Stimulated activated CD4-positive, alpha-beta T cell treated with anti-CD3 and anti-CD28 coated beads, Interleukin-15, amount 100 ng/mL, for 48 hours (primary cell): ENCODE data around the gene PBRM1.

ENCODE experiments used
- DNase-seq, 2 donors: peaks; one replicate each; pipeline ENCODE4 v3.0.0-alpha.2; 2020; ENCODE audit warnings: low read depth in 2 of 2

The PBRM1 gene

GRCh38 chr3:52524752-52525679, 160.7 kb downstream of the PBRM1 start:
- no peak for DNase-seq

DNA sequence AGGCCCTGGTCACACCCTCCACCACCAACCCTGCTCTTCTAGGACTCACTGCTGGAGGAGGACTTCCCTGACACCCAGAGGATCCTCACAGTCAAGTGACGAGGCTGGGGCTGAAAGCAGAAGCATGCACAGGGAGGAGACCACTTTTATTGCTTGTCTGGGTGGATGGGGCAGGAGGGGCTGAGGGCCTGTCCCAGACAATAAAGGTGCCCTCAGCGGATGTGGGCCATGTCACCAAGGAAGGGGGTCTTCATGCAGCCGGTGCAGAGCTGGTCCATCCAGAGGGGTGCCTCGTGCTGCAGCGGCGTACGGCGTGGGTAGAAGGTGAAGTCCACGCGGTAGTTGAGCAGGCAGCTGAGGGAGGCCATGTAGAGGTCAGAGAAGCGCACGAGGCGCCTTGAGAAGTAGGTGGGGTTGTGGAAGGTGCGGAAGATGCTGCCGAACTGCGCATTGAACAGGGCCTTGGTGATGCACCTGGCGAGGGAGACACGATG, 161.4 kb downstream of the PBRM1 start:
- DNase-seq: no peak

DNA sequence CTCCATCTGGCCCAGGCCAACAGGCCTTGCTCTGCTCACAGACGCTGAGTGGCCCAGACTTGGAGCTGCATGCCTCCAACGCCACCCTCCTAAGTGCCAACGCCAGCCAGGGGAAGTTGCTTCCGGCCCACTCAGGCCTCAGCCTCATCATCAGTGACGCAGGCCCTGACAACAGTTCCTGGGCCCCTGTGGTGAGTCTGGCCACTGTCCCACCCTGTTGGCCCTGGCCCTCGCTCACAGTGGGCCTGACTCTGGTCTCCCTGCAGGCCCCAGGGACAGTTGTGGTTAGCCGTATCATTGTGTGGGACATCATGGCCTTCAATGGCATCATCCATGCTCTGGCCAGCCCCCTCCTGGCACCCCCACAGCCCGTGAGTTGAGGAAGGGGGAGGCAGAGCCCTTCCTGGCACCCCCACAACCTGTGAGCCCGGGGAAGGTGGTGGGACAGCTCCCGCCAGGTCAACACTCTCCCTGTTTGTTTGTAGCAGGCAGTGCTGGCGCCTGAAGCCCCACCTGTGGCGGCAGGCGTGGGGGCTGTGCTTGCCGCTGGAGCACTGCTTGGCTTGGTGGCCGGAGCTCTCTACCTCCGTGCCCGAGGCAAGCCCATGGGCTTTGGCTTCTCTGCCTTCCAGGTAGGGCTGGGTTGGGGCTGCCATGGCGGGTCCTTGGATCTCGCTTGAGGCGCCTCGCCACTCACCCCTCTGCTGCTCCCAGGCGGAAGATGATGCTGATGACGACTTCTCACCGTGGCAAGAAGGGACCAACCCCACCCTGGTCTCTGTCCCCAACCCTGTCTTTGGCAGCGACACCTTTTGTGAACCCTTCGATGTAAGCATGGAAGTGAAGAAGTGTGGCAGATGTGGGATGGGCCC, 162.1 kb downstream of the PBRM1 start:
- DNase-seq: no peak

GRCh38 chr3:52522651-52523251, 163.0 kb downstream of the PBRM1 start:
- no peak for DNase-seq

- DNase-seq: no peak
These were observed 163.6 kb downstream of the PBRM1 start for GRCh38 chr3:52521881-52522650.

DNA sequence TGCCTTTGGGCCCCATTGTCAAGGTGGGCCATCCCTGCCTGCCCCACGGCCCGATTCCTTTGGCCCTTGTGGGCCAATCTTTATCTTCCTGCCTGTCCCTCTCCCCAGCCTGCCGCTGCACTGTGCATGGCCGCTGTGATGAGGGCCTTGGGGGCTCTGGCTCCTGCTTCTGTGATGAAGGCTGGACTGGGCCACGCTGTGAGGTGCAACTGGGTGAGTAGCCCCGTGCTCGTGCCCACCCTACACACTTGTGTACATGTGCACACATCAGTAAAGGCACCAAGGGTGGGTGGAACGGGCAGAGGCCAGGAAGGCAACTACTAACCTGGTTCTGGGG, 164.3 kb downstream of the PBRM1 start:
- no peak for DNase-seq

- no peak for DNase-seq
These were observed 164.8 kb downstream of the PBRM1 start for GRCh38 chr3:52520716-52521487.

GRCh38 chr3:52520141-52520667, 165.5 kb downstream of the PBRM1 start:
- no peak for DNase-seq

GRCh38 chr3:52519445-52520140, 166.1 kb downstream of the PBRM1 start:
- no peak for DNase-seq

DNA sequence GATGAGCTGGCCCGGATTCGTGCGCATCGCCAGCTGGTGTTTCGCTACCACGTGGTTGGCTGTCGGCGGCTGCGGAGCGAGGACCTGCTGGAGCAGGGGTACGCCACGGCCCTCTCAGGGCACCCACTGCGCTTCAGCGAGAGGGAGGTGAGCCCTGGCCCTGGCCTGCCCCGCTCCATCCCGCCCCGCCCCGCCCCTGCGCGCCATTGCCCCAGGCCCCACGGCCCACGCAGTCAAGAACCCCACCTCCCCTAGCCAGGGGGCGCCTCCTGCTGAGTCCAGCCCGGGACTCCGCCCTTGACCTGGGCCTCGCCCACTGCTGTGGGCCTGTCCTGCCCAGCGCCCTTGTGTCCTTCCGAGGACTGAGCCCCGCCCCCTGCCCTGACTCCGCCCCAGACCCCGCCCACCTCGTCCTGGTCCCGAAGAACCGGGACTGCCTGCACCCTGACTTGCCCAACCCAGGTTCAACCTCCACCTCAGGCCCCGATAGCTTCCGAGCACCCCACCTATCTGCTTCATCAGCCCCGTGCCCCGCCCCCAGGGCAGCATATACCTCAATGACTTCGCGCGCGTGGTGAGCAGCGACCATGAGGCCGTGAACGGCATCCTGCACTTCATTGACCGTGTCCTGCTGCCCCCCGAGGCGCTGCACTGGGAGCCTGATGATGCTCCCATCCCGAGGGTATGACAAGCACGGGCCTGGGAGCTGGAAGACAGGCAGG, 166.8 kb downstream of the PBRM1 start:
- DNase-seq: no peak

DNA sequence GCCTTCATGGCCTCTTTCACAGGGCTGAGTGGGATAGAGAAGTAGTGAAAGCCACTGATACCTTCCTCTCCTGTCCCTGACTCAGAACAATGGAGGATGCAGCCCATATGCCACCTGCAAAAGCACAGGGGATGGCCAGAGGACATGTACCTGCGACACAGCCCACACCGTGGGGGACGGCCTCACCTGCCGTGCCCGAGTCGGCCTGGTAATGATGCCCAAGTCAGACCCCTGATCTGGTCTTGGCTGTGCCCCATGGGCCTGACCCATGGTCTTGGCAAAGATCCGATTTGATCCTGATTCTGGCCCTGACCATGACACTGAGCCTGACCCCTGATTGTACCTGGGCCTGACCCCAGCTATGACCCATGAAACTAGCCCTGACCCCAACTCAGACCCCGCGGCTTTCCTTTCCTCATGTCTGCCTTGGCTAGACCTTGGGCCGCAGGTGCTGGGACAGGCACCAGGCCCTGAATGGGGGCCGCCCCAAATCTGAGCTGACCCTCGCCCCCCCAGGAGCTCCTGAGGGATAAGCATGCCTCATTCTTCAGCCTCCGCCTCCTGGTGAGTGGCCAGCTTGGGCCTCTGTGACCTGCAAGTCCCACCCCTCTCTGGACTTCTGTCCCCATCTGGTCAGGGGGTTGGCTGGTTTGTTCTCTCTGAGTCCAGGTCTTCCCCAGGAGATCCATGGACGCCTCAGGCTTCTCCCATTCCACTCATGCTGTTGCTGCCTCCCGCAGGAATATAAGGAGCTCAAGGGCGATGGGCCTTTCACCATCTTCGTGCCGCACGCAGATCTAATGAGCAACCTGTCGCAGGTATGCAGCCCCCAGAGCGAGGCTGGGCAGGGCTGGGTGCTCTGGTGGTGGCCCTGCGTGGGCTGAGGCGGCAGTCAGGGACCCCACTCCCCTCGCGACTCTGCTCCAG, 167.7 kb downstream of the PBRM1 start:
- no peak for DNase-seq

DNA sequence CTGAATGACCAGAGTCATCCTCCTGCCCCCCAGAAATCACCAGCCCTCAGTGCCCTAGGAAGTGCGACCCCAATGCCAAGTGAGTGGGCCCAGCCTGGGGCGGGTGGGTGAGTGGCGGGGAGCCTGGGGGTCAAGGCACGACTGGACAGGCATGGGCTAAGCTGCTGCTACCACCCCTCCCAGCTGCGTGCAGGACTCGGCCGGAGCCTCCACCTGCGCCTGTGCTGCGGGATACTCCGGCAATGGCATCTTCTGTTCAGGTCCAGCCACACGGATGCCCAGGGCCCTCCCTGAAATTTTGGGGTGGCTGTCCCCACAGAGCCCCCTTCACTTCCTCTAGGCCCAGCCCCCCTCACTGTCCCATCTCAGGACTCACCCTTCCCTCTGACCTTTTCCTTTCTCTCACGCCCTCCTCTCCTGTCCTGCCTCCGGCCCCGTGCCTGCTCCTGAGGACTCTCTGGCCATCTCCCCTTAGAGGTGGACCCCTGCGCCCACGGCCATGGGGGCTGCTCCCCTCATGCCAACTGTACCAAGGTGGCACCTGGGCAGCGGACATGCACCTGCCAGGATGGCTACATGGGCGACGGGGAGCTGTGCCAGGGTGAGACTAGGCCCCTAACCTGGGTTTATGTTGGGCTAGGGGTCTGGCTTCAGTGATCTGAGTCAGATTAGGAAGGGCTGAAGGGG, 169.1 kb downstream of the PBRM1 start:
- no peak for DNase-seq

DNA sequence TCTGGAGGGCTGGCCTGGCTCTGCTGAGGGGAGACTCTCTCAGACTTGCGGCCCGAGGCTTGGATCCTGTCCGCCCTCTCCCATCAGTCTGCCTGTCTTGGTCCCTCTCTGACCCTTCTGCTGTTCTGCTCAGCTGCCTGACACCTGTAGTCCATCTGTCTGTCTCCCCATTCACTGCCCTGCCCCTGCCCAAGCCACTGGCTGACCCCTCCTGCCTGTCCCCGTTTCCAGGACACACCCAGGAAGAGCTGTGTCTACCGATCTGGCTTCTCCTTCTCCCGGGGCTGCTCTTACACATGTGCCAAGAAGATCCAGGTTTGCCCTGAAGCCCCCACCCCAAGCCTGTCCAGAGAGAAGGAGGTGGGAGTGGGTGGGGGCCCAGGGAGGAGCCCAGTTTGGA, 170.5 kb downstream of the PBRM1 start:
- DNase-seq: no peak

GRCh38 chr3:52514576-52514975, 171.1 kb downstream of the PBRM1 start:
- no peak for DNase-seq

DNA sequence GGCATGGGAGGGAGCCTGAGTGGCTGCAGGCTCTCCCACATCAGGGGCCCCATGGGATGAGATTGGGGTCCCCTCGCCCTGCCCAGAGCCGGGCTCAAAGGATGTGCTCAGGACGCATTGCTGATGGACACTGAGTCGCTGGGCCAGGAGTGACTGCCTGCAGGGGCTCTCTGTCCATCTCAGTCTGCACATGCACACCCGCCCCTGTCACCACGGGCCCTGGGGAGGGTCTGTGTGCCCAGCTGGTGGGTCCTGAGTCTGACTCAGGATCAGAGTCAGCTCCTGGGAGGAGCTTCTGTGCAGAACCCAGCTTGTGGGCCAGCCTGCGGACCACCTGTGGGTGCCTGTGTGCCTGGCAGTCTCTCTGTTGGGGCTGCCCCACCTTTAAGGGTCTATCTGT, 172.4 kb downstream of the PBRM1 start:
- no peak for DNase-seq

GRCh38 chr3:52512727-52513126, 173.0 kb downstream of the PBRM1 start:
- DNase-seq: no peak

- no peak for DNase-seq
These were observed 173.6 kb downstream of the PBRM1 start for GRCh38 chr3:52512105-52512504.
